ENCODE measurements around the gene SRRM2. TPM values are rescaled to one million over a fixed set of nuclear protein-coding genes. Genes with fewer than 3 reads are reported as not detected.

SRRM2 gene
- total and polyA plus RNA-seq, 2 experiments from 2014 or later: 321 to 592 TPM

DNA sequence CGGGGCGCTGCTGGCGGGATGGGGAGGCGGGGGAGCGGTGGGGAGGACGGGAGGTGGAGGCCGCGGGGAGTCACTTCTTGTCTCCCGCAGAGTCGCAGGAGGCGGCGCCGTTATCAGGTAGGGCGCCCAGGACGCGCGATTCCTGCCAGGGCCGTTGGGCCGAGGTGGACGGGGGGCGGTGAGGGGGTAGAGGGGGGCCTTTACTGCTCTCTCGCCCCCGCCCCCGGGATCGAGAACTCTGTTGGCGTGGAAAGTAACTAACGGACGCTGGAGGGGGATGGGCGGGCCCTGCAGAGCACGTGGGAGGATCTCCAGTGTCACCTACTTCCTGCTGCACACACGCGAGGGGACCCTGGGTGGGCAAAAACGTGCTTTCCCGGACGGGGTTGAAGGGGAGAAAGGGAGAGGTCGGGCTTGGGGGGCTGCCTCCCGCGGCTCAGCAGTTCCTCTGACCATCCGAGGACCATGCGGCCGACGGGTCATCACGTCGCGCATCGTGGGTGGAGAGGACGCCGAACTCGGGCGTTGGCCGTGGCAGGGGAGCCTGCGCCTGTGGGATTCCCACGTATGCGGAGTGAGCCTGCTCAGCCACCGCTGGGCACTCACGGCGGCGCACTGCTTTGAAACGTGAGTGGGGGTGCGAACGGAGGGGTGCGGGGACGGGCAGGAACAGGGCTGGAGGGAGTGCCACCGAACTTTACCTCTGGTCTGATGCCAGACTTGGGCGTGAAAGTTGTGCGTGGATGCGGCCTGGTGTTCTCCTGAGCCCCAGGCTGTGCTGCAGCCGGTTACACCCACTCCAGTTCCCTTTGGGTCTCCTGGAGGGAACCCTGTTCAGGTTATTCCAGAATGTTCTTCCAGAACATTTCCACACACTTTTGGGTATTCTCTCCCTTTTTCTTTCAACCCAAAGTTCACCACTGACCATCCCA is 65.2 kb downstream of the SRRM2 start:
- TF ChIP-seq, protein P1, sequence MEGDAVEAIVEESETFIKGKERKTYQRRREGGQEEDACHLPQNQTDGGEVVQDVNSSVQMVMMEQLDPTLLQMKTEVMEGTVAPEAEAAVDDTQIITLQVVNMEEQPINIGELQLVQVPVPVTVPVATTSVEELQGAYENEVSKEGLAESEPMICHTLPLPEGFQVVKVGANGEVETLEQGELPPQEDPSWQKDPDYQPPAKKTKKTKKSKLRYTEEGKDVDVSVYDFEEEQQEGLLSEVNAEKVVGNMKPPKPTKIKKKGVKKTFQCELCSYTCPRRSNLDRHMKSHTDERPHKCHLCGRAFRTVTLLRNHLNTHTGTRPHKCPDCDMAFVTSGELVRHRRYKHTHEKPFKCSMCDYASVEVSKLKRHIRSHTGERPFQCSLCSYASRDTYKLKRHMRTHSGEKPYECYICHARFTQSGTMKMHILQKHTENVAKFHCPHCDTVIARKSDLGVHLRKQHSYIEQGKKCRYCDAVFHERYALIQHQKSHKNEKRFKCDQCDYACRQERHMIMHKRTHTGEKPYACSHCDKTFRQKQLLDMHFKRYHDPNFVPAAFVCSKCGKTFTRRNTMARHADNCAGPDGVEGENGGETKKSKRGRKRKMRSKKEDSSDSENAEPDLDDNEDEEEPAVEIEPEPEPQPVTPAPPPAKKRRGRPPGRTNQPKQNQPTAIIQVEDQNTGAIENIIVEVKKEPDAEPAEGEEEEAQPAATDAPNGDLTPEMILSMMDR (IDR thresholded peaks at IDR 0.05; ENCODE audit: low read depth, low read length): no peak
- no peak overlapping the region for H3K4me3 ChIP-seq

DNA sequence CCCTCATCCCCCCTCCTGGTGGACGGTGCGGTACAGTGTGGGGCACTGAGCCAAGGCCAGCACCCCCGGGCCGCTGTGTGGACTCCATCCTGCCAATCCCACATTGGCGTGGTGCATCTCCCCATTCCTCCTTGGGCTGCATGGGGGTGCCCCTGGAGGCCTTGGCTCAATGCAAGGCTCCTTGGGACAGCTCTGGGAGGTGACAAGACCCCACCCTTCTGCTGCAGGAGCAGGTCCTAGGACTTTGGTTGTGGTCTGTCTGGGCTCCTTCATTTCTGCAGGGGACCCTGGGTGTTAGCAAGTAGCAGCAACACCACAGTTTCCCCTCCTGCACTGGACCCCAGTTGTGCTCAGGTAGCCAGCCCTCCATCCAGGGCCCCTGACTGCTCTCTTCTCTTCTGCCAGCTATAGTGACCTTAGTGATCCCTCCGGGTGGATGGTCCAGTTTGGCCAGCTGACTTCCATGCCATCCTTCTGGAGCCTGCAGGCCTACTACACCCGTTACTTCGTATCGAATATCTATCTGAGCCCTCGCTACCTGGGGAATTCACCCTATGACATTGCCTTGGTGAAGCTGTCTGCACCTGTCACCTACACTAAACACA is 65.9 kb downstream of the SRRM2 start:
- DNase-seq (ENCODE audit: low read depth in 1 of 2, low spot score in 1 of 2): no peak
- Histone ChIP-seq H3K27me3 (no peaks in the 10 kb centered on the region), H3K27ac (no peak overlapping the region), H3K9me3 (ENCODE audit: low read depth) (no peaks in the 10 kb centered on the region), H3K4me1 (ENCODE audit: low read depth) (no peaks in the 10 kb centered on the region), H3K36me3 (no peaks in the 10 kb centered on the region), H3K4me3 (no peak overlapping the region)
- TF ChIP-seq, protein P1 (IDR thresholded peaks at IDR 0.05; ENCODE audit: low read depth, low read length): no peak

More for the DNA sequence above, 65.2 kb downstream of the SRRM2 start:
- Histone ChIP-seq H3K27me3 (no peaks in the 10 kb centered on the region), H3K27ac (no peak overlapping the region), H3K36me3 (no peaks in the 10 kb centered on the region), H3K9me3 (ENCODE audit: low read depth) (no peaks in the 10 kb centered on the region), H3K4me1 (ENCODE audit: low read depth) (no peaks in the 10 kb centered on the region)
- no peak for DNase-seq (ENCODE audit: low read depth in 1 of 2, low spot score in 1 of 2)

DNA sequence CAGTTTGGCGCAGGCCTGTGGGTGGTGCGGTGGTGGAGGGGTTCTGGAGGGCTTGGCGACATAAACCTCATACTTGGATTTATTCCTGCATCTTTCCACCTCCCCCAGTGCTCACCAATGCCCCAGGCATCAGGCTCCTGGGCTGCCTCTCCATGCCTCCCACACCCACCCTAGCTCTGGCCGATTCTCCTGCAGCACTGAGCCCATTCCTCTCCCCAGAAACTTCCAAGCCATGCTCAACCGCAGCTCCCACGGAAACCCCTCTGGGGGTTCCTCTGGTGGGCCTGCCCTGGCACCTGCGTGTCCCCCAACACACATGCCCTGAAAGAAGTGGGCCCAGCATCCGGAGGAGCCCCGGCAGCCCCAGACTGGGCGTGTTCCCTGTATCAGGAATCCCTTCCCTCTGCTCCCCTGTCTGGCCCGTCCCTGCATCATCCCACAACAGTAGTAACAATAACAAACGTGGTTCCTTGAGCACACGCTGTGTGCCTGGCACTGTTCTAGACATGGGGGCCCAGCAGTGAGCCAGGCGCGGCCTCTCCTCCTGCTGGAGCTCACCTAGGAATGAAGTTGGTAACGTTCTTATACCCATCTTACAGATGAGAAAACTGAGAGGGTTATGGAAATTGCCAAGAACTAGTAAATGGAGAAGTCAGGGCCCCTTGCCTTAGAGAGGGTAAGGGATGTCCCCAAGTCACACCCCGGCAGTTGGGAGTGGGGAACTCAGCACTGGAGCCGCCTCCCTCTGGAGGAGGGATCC is 66.9 kb downstream of the SRRM2 start:
- H3K4me1 ChIP-seq (ENCODE audit: low read depth): no peaks in the 10 kb centered on the region
- no peaks in the 10 kb centered on the region for H3K9me3 ChIP-seq (ENCODE audit: low read depth)
- no peaks in the 10 kb centered on the region for H3K27me3 ChIP-seq
- TF ChIP-seq, protein P1 (IDR thresholded peaks at IDR 0.05; ENCODE audit: low read depth, low read length): no peak
- H3K4me3 ChIP-seq: no peak overlapping the region
- H3K27ac ChIP-seq: no peak overlapping the region
- DNase-seq (ENCODE audit: low read depth in 1 of 2, low spot score in 1 of 2): no peak
- no peaks in the 10 kb centered on the region for H3K36me3 ChIP-seq

DNA sequence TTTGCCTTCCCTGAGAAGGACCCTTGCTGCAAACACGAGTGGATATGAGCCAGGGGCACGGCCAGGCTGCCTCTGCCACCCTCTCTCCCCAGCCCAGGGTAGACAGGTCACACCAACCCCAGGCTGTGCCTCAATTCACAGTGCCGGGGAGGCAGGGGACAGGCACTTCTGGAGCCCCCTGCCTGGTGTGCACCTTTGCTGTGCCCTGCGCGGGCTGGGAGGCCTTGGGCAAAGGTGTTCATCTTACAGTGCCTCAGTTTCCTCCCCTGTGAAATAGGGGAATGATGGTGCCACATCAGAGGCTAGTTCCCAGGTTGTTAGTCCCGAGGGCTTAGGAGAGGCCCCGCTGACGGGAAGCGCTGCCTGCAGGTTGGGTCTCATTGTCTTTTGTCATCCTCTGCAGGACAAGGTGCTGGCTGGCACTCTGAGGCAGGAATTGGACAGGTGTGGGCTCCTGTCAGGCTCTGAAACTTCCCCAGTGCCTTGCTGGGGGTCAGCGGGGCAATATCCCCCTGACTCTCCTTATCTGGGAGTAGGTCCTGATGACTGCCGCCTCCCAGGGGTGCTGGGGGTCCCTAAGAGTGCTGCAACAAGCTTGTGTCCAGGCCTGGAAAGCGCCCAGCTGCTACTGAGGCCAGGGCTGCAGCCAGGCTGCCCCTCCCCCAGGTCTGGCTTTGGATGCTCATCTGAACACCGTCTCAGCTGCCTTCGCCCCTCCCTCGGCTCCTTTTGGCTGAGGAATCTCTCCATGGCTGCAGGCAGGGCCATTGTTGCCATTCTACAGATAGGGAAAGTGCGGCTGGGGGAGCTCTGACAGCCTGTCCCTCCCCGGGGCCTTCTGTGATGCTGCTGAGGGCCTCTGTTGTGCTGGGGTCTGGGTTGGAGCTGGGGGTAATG is 67.7 kb downstream of the SRRM2 start:
- Histone ChIP-seq H3K4me1 (ENCODE audit: low read depth) (no peaks in the 10 kb centered on the region), H3K36me3 (no peaks in the 10 kb centered on the region), H3K9me3 (ENCODE audit: low read depth) (no peaks in the 10 kb centered on the region), H3K4me3 (no peak overlapping the region), H3K27me3 (no peaks in the 10 kb centered on the region), H3K27ac (no peak overlapping the region)
- TF ChIP-seq, protein P1 (IDR thresholded peaks at IDR 0.05; ENCODE audit: low read depth, low read length): no peak
- DNase-seq (ENCODE audit: low read depth in 1 of 2, low spot score in 1 of 2): no peak

Other genes starting within 250 kb of the SRRM2 start
- gene ATP6V0C, start 238.7 kb upstream of the SRRM2 start, total RNA-seq: 92.4 and 117 TPM in 2 replicates
- gene ATP6V0C, start 238.7 kb upstream of the SRRM2 start, polyA plus RNA-seq: 184 and 281 TPM in 2 replicates
- 32.4 and 39.2 TPM in 2 replicates for gene AMDHD2, start 232.3 kb upstream of the SRRM2 start, total RNA-seq
- gene AMDHD2, start 232.3 kb upstream of the SRRM2 start, polyA plus RNA-seq: 25.0 and 30.2 TPM in 2 replicates
- 1.3 TPM in 1 of 2 replicates, not detected in the other for gene CEMP1, start 221.2 kb upstream of the SRRM2 start, total RNA-seq
- gene CEMP1, start 221.2 kb upstream of the SRRM2 start, polyA plus RNA-seq: 4.6 and 9.4 TPM in 2 replicates
- 24.9 and 28.6 TPM in 2 replicates for gene PDPK1, start 214.6 kb upstream of the SRRM2 start, total RNA-seq
- gene PDPK1, start 214.6 kb upstream of the SRRM2 start, polyA plus RNA-seq: 22.4 and 23.3 TPM in 2 replicates
- gene KCTD5, start 70.1 kb upstream of the SRRM2 start, total RNA-seq: 32.9 and 67.2 TPM in 2 replicates
- gene KCTD5, start 70.1 kb upstream of the SRRM2 start, polyA plus RNA-seq: 32.6 and 35.0 TPM in 2 replicates
- 13.0 and 17.0 TPM in 2 replicates for gene PRSS27, start 32.4 kb upstream of the SRRM2 start, total RNA-seq
- gene PRSS27, start 32.4 kb upstream of the SRRM2 start, polyA plus RNA-seq: 12.1 and 14.5 TPM in 2 replicates
- gene ELOB, start 24.6 kb downstream of the SRRM2 start, total RNA-seq: 180 and 435 TPM in 2 replicates
- 606 and 614 TPM in 2 replicates for gene ELOB, start 24.6 kb downstream of the SRRM2 start, polyA plus RNA-seq
- gene PRSS33, start 34.9 kb downstream of the SRRM2 start, total RNA-seq: not detected in 2 replicates
- not detected in 2 replicates for gene PRSS33, start 34.9 kb downstream of the SRRM2 start, polyA plus RNA-seq
- gene PRSS41, start 45.8 kb downstream of the SRRM2 start, total RNA-seq: not detected in 2 replicates
- gene PRSS41, start 45.8 kb downstream of the SRRM2 start, polyA plus RNA-seq: not detected in 2 replicates
- gene PRSS21, start 64.6 kb downstream of the SRRM2 start, total RNA-seq: not detected in 2 replicates
- gene PRSS21, start 64.6 kb downstream of the SRRM2 start, polyA plus RNA-seq: not detected in 2 replicates
- gene ZG16B, start 77.7 kb downstream of the SRRM2 start, total RNA-seq: not detected in 2 replicates
- not detected in 2 replicates for gene ZG16B, start 77.7 kb downstream of the SRRM2 start, polyA plus RNA-seq
- not detected in 2 replicates for gene PRSS22, start 105.5 kb downstream of the SRRM2 start, total RNA-seq
- not detected in 2 replicates for gene PRSS22, start 105.5 kb downstream of the SRRM2 start, polyA plus RNA-seq
- 134 and 148 TPM in 2 replicates for gene FLYWCH2, start 130.6 kb downstream of the SRRM2 start, total RNA-seq
- gene FLYWCH2, start 130.6 kb downstream of the SRRM2 start, polyA plus RNA-seq: 59.2 and 66.1 TPM in 2 replicates
- 33.2 and 58.7 TPM in 2 replicates for gene FLYWCH1, start 159.3 kb downstream of the SRRM2 start, total RNA-seq
- gene FLYWCH1, start 159.3 kb downstream of the SRRM2 start, polyA plus RNA-seq: 34.7 and 41.1 TPM in 2 replicates
- 2.6 and 3.9 TPM in 2 replicates for gene KREMEN2, start 211.6 kb downstream of the SRRM2 start, total RNA-seq
- 1.3 and 2.5 TPM in 2 replicates for gene KREMEN2, start 211.6 kb downstream of the SRRM2 start, polyA plus RNA-seq
- gene PAQR4, start 216.7 kb downstream of the SRRM2 start, total RNA-seq: 3.1 and 9.9 TPM in 2 replicates
- gene PAQR4, start 216.7 kb downstream of the SRRM2 start, polyA plus RNA-seq: 3.9 and 11.0 TPM in 2 replicates
- gene PKMYT1, start 227.8 kb downstream of the SRRM2 start, total RNA-seq: 26.2 and 28.1 TPM in 2 replicates
- 30.6 and 36.8 TPM in 2 replicates for gene PKMYT1, start 227.8 kb downstream of the SRRM2 start, polyA plus RNA-seq